GM18502 (cell line): Measurements from ENCODE around the gene ERP27.

ENCODE experiments used
- ATAC-seq: cut with Tn5 transposase; IDR thresholded peaks from one replicate; pipeline ENCODE4 v1.9.1; 2021; ENCODE audit warnings: mild to moderate bottlenecking; ENCODE audit not compliant: unreplicated experiment, poor library complexity

Gene ERP27

DNA sequence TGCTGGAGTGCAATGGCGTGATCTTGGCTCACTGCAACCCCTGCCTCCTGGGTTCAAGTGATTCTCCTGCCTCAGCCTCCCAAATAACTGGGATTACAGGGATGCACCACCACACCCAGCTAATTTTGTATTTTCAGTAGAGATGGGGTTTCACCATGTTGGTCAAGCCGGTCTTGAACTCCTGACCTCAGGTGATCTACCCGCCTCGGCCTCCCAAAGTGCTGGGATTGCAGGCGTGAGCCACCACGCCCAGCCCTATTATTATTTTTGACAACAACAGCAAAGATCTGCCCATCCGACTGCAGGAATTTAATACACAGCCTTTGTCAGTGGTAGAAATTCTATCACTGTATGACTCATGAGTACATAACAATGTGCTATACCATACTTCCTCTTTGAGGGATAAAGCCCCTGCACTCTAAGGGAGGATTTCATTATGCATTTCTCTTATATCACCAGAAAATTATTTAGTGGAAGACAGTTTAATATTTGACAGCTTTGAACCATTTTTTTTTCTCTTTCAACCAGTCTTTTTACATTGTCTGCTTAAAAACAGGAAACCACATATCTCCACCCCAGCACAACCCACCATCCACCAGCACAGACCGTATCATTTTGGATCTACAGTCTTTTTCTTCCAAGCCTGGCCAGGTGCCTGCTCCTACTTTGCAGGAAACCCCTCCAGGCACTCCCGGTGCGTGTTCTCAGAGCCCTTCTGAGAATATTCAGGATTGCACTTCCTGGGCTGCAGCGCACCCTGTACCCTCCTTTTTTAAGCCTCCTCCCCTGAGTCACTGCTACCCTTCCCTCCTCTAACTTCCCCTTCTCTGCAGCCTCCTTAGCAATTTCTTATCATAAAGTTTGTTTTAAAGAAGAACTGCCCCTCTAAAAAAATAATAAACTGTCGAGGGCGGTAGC lies 22.5 kb upstream of the ERP27 start:
- ATAC-seq, result peak; percentile 40

DNA sequence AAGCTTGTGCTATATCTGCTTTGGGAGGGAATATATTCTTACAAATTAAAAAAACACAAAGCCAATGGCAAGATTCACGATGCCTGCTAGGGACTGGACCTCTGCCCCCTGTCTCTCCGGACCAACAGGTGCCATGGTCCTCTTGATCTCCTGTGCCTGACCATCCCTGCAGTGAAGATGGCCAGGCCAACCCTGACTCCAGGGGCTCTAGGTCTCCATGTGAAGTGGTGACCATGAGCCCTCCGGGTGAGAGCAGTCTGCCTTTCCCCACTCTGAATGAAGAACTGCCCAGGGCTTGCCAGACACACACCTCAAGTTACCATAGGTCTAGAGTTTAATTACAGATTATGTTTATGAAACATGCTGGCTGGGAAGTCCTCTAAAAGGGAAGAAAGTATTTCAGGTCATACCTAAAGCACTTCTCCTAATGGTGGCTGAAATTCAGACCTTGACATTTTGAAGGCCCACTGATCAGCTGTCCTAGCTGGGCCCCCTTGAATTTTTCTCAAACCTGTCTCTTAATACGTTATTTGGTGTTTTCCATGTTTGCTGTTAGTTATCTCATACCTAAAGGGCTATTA lies 21.7 kb upstream of the ERP27 start:
- no peak for ATAC-seq

DNA sequence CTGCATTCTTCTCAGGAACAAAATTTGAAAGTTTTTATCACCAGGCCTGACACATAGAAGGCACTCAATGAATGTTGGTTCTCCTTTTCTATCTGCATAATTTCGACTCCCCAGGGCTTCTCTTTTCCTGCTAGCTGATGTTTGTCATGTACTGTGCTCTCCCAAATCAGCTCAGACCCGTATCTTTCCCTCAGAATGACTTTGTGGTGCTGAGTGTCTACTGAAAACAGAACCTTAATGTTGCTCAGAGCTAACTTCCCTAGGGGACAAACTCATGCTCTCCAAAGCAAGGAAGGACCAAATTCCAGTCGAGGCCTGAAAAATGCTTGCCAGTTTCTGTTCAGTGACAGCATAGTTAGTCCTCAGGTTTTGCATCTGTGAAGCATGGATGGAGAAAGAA lies 21.1 kb upstream of the ERP27 start:
- ATAC-seq, result no peak

- ATAC-seq, result no peak
Observed at GRCh38 chr12:14959126-14959440, 20.7 kb upstream of the ERP27 start.

- no peak for ATAC-seq
Observed at GRCh38 chr12:14958361-14959125, 20.2 kb upstream of the ERP27 start.

- ATAC-seq, result no peak
Observed at GRCh38 chr12:14957551-14958168, 19.3 kb upstream of the ERP27 start.

DNA sequence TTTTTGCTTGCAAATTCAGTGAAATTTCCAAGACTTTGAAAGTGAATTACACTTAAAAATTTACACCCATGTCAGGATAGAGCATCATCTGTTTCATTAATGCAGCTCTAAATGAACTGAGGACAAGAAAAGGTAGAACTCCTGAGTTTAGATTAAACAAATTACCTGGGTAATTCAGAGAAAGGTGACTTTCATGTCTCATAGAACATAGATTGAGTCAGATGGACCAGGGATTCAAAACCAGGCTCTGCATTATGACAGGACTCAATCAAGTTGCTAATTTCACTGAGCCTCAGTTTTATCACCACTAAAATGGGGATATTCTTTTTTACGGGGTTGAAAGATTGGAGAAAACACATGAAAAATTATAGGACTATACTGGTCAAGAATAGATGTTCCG lies 18.6 kb upstream of the ERP27 start:
- no peak for ATAC-seq

DNA sequence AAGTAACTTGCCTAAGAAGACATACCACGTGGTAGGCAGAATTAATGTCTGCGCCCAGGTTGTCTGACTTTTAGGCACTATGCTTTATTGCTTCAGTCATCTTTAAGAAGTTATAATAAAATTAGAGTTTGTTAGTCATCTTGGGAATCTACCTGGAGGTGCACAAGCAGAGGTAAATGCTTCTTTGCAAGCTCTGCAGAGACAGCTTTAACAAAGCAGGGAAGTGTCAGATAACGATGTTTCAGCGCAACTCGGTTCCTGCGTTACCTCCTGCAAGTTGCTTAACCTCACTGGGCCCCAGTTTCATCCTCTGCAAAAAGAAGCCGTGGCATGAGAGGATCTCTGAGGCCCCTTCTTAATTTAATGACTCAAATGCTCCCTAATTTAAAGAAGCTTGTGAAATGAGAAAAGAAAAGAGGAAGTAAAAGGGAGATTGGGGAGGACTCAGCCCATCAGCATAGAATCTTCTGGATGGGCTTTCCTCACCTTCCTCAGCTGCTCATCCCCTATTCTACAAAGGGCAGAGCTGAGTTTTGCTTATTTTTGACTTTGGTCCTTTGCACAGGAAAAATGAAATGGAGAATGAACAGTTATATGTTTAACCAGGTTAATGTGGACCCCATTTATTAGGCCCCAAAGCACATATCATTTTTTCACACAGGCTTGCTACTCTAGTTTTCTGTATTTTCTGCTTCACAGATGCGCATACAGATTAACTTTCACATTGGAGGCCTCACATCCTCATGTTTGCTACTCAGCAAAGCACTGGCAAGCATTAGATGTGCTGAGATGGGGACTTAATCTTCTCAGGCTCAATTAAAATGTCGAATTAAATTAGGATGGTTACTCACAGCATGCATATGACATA lies 17.9 kb upstream of the ERP27 start:
- ATAC-seq, result peak; percentile 54

DNA sequence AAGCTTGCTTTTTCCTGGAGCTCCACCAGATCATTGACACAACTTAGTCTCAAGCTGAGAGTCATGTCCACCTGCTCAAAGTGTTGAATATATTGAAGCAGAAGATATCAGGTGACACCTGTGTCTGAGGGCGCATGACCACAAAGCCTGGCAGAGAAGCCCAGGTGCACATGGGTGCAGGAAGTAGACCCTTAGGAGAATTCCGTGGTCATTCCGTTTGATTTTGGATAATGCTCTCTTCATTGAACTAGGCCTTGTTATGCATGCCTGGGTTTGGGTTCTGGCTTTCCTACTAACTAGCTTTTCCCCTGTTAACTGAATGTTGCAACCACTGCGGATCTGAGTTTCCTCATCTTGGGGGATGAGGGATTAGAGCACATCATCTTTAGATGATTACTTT lies 15.9 kb upstream of the ERP27 start:
- no peak for ATAC-seq

DNA sequence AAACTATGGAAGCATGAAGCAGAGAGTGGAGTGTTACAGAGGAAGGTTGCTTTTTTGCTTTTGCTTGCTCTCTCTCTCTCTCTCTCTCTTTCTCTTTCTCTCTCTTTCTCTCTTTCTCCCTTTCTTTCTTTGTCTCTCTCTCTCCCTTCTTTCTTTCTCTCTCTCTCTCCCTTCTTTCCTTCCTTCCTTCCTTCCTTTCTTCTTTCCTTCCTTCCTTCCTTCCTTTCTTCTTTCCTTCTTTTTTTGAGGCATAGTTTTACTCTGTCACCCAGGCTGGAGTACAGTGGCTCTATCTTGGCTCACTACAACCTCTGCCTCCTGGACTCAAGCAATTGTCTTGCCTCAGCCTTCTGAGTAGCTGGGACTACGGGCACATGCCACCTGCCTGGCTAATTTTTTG lies 15.4 kb upstream of the ERP27 start:
- no peak for ATAC-seq

DNA sequence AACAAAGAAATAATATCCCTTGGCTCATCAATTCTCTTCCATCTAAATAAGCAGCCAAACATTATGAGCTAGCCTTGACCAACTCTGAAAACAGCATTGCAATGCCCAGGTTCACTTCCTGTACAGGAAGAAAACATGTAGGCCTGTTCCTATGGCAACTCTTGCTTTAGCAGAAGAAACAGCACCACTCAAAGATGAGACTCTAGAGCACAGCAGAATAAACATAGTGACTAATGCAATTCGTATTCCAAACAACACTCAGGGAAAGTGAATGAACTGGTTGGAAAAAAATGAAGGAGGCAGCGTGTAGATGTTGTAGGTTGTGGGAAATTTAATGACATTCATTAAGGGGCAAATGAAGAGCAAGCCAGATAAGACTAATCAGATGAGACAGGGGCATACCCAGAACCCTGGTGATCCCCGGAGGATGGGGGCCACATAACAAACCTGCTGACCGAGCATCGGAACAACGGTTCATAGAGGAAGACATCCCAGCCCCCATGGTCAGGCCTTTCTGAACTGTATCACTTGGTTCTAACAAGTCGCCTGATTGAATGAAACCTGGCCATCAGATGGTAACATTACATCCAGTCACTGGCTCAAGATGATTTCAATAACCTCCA lies 14.1 kb upstream of the ERP27 start:
- ATAC-seq, result peak; percentile 58

GRCh38 chr12:14951851-14952250 lies 13.5 kb upstream of the ERP27 start:
- no peak for ATAC-seq

DNA sequence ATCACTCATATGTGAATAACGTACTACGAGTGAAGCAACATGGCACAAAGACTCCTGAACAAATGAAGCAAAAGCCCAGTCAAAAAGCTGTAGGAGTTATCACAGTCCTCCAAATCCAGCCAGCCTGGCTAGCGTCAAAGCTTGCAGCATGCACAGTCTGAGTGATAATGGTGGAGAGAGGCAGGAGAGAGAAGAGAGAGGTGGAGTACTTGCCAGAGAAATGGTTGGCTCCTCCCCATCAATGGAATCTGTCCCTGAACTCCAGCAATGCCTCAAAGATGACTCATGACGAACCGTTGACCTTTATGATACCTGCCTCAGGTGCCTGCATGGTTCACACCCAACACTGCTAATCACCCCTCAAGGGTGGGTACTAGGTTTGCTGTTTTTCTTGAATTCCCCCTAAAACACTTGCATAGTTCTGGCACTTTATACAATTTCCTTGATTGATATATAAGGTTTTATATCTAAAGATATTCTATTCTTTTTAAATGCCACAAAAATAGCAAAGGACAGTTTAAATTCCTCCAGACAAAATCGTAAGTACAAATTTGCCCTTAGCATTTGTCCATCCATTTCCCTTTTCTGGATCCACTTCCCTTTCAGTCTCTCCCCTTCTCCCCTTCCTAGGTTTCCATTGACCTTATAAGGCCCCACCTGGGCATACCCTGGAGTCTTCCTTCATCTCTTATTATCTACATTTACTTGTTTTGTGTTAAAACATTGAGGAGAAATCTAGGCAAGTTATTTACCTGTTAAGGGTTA lies 12.8 kb upstream of the ERP27 start:
- no peak for ATAC-seq

GRCh38 chr12:14950421-14950820 lies 12.1 kb upstream of the ERP27 start:
- ATAC-seq, result no peak

DNA sequence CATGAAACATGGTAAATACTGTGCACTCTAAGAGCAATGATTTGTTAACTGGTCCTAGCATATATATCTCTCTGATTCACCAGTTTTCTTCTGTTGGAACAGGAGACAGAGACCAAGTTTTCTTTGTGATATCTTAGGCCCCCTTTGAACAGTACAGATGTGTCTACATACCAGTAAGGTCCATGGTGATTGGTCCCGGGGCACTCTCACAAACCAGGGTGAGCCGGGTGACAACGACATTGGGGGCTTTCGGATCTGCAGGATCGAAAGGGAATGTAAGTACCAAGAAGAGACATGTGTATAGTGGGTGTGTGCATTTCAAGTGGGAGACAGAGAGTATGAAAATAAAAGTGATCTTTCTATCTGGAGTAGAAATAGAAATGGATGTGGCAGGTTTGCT lies 11.3 kb upstream of the ERP27 start:
- no peak for ATAC-seq

GRCh38 chr12:14948672-14949071 lies 10.3 kb upstream of the ERP27 start:
- ATAC-seq, result peak; percentile 94

DNA sequence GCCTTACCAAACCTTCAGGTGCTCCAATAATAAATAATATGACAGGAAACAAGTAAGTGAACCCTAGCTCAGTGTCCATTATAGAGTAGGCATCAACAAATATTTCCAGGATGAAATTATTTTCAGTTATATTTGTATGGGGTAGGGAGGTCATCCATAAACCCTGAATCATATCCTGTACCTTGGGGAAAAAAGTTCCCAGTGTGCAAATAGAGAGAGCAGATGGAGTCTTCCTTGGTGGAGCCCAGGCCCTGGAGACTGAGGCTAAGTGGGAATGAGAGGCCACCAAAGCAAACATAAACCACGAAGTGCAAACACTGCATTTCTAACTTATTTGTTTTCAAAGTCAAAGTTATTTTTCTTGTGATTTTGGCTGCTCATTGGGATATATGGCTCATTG lies 8.5 kb upstream of the ERP27 start:
- ATAC-seq, result no peak

GRCh38 chr12:14946162-14946561 lies 7.8 kb upstream of the ERP27 start:
- ATAC-seq, result no peak
